NCI-H2196 treated with DMSO at 0.1 percent for 48 hours (cell line): ENCODE data around the gene FAM227B.
"Not testable (repeated sequence)": the region's sequence is repeated elsewhere in the genome, so short reads cannot be mapped to it uniquely, and the experiment has no call there.

Experiments used
- DNase-seq: peaks from one replicate; lab custom pipeline; 2025; ENCODE audit not compliant: unreplicated experiment; lab: John Stamatoyannopoulos, UW

The FAM227B gene

GRCh38 chr15:49383266-49383665 lies 237.4 kb downstream of the FAM227B start:
- no peak for DNase-seq

DNA sequence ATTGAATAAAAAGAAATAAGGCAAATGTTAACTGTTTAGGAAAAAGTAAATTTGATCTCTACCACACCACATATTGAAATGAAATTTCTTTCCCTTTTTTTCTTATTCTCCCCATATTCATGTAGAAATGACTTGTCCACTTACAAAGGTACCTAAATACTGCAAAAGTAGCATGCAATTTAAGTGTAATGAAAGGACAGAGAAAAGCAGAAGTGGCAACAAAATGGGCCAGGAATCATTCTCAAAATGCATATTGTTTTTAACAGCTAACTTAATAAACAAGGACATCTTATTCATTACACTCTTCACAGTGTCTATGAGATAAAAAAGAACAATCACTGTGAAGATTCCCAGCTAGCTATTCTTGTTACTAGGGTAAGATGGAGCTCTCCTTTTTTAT lies 238.2 kb downstream of the FAM227B start:
- no peak for DNase-seq

DNA sequence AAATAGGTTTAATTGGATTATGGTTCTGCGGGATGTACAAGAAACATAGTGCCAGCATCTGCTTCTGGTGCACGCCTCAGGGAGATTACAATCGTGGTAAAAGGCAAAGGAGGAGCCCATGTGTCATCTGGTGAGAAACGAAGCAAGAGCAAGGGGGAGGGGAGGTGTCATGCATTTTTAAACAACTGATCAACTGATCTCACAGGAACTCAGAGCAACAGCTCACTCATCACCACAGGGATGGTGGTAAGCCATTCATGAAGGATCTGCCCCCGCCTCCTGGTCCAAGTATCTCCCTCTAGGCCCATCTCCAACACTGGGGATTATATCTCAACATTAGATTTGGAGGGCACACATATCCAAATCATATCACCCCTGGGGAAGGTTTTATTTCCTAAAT lies 239.7 kb downstream of the FAM227B start:
- DNase-seq: no peak

DNA sequence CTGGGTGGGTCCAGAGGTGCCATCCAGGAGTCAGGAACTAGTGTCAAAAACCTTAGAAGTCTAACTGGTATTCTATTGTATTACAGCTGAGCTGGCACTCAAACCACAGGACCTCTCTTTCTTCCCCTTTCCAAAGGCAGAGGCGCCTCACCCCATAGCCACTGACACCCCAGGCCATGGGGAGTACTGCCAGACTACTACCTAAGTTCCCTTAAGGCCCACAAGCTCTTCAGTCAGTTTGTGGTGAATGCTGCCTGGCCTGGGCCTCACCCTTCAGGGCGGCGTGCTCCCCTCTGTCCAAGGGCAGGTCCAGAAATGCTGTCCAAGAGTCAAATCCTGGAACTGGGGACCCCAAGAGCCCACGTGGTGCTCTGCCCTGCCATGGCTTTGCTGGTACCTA lies 240.6 kb downstream of the FAM227B start:
- no peak for DNase-seq

DNA sequence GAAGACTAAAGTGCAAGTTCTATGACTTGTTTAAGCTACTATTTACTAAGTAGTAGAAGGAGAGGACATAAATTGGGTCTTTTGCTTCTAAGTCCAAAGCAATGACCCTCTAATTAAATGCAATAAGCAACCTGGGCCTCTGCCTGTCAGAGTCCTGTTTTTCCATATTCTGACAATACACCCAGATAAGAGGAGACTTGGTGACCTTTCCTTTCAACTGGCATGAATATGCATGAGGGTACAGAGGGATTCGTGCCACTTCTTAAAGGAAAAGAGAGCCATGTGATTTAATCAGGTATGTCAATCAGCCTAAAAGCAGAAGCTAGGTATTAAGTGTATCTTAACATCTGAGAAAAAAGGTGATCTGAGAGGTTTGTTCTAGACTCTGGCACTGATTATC lies 248.3 kb downstream of the FAM227B start:
- no peak for DNase-seq

DNA sequence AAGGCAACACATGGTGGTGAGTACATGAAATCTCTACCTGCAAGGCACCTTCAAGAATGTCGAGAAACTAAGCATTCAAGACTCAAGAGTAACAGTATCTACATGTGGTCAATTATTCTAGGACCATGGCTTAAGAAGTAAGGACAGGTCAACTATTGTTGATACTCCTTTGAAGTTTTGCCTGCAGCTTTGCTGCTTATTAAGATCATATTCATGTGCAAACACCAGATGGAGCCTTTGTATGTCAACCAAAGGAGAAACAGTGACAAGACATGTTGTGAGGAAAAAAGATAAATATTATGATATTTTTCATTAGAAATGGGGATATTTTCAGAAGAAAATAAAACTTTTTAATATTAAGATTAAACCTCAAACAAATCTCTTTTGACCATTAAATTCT lies 249.8 kb downstream of the FAM227B start:
- DNase-seq: no peak

DNA sequence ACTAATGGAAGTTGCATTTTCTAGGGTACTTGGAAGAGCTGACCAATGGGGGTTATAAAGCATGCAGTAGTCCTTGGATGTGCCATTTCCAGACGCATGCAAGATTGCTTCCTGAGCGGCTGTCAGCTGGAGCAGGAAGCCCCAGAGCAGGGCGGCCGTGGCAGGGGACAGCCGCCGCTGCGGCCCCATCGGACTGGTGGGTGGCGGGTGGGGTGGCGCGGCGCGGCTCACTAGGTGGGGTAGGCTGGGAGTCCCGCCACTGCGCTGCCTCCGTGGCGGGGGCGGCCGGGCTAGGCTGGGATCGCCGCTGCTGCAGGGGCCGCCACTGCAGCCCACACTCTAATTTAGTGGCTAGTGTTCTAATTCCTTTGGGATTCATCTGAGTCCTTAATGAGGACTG lies 254.1 kb downstream of the FAM227B start:
- no peak for DNase-seq

- DNase-seq: no peak
Measured at GRCh38 chr15:49361370-49361769, 259.2 kb downstream of the FAM227B start.

GRCh38 chr15:49354439-49354838 lies 266.2 kb downstream of the FAM227B start:
- not testable (repeated sequence) for DNase-seq

- DNase-seq: no peak
Measured at GRCh38 chr15:49343546-49343945, 277.1 kb downstream of the FAM227B start.

DNA sequence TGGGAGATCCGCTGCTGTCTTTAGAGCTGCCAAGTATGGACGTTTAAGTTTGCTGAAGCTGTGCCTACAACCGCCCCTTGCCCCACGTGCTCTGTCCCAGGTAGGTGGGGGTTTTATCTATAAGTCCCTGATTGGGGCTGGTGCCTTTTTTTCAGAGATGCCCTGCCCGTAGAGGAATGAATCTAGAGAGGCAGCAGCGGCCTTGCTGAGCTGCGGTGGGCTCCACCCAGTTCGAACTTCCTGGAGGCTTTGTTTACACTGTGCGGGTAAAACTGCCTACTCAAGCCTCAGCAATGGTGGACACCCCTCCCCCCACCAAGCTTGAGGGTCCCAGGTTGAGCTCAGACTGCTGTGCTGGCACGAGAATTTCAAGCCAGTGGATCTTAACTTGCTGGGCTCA lies 281.0 kb downstream of the FAM227B start:
- DNase-seq: no peak

GRCh38 chr15:49331951-49332350 lies 288.7 kb downstream of the FAM227B start:
- DNase-seq: no peak

- no peak for DNase-seq
Measured at GRCh38 chr15:49331442-49331841, 289.2 kb downstream of the FAM227B start.

GRCh38 chr15:49330166-49330565 lies 290.5 kb downstream of the FAM227B start:
- DNase-seq: no peak

DNA sequence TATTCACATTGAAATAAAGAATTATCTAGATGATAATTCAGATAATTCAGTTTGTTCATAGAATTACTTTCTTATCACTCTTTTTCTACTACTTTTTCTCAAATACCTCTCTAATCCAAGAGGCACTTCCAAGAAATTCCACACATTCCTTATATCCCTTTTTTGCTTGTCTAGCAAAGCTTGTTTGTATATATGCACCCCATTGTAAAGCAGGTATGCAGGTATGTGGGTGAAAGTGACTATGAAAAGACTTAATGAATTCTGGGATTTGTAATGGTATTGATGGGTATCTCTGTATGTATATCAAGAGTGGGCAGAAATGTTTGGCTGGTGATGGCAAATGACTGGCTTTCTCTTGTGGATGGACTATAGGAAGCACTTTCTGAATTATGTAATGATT lies 291.7 kb downstream of the FAM227B start:
- no peak for DNase-seq

DNA sequence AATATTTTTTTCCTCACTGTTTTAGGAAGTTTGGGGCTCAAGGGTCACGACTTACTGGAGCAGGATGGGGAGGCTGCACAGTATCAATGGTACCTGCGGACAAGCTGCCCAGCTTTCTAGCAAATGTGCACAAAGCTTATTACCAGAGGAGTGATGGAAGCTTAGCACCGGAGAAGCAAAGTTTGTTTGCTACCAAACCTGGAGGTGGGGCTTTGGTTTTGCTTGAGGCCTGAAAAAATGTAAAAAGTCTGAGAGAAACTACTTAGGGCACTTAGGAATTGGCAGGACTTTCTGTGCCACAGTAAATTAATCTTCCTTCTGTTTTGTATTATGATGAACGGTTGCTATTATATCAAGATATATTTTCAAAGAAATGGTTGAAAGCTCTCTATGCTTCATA lies 292.7 kb downstream of the FAM227B start:
- DNase-seq: no peak

DNA sequence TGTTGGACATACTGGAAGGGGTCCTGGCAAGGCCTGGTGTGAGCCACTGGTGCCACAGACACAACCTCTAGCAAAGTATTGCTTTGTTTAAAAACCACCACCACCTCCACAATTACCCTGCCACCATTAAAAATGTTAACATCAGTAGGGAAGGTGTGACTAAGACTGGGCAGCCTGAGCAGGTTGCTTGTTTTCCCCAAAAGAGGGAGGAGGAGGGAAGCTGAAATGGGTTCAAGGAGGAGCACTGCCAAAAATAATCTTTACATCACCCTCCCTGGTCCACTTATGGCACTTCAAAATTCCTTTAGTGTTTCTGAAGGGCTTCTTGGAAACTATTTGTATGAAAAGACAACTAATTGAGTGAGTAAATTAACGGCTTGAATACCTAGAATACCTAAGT lies 297.4 kb downstream of the FAM227B start:
- no peak for DNase-seq

- no peak for DNase-seq
Measured at GRCh38 chr15:49320351-49320750, 300.3 kb downstream of the FAM227B start.

DNA sequence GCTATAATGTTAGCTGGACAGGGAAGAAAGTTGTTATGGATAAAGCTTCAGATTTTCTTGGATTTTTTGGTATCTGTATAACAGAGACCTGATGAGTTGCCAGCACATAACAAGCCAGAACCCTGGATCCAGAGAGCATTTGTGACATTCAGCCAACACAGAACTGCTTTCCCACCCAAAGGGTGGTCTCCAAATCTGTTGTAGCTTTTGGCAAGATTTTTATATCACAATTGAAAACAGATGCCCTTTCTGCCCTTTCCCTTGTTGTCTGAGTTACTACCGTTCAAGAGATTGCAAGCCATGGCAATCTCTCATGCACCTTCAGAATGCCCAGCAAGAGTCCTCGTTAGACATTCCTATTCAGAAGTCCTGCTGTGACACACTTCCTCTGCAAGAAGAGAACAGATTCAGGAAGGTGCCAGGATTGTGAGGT lies 305.2 kb downstream of the FAM227B start:
- DNase-seq: no peak

DNA sequence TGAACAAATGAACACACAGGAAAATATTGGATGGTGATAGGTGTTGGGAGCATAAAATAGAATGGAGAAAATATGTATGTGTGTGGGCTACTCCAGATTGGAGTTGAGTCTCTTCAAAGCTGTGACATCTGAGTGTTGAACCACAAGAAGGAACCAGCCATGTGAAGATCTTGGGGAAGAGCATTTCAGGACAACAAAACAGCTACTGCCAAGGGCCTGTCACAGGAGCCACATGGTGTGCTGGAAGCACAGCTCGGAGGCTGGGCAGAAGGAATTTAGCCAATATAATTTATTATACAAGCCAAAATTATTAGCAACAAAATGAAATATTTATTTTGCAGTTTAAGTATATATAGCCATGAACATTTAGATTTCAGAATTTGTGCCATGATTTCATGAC lies 305.9 kb downstream of the FAM227B start:
- DNase-seq: no peak

- no peak for DNase-seq
Measured at GRCh38 chr15:49313650-49314049, 307.0 kb downstream of the FAM227B start.

- no peak for DNase-seq
Measured at GRCh38 chr15:49309889-49310288, 310.7 kb downstream of the FAM227B start.

- no peak for DNase-seq
Measured at GRCh38 chr15:49308686-49309085, 311.9 kb downstream of the FAM227B start.

- no peak for DNase-seq
Measured at GRCh38 chr15:49306551-49306950, 314.1 kb downstream of the FAM227B start.
